ENCODE measurements around the gene LRIG3. TPM values are rescaled to one million over a fixed set of nuclear protein-coding genes. Genes with fewer than 3 reads are reported as not detected.

The LRIG3 gene
- polyA plus RNA-seq, 3 donors = not detected

DNA sequence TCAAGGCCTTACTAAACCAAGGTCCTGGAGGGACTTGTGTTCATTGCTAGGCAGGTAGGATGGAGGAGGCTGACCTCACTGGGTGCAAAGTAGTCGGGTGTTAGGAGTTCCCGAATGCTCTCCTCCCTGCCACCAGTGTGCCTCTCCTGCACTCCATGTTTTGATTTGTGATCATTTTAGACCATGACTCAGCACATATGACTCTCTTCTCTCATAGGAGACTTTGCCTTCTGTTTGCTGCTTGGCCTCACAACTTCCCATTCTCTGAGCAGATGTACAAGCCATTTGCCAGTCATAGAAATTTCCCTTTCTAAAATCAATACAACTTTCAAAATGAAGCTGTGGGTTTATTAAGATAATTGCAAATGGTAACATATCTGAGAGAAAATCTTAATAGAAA, 46.6 kb upstream of the LRIG3 start:
- H3K4me1 Mint-ChIP-seq = no peaks in the 10 kb centered on the region
- Histone ChIP-seq H4K20me1 (ENCODE audit: insufficient read depth, low read length) (no peaks in the 10 kb centered on the region), H3K9ac (ENCODE audit: insufficient read depth, low read length, poor library complexity, severe bottlenecking) (no peak overlapping the region), H3K27me3 (ENCODE audit: control insufficient read depth in 2 of 2, insufficient read depth in 2 of 2, low read length in 2 of 2) (no peaks in the 10 kb centered on the region), H3K79me2 (ENCODE audit: insufficient read depth, low read length) (no peaks in the 10 kb centered on the region), H3K9me3 (replicated peaks in 1 of 2; ENCODE audit: control insufficient read depth in 1 of 2, insufficient read depth in 1 of 2, low read length in 2 of 2) (peaks cover 0 to 10% of the 10 kb centered on the region in 2 donors), H3K4me2 (replicated peaks; ENCODE audit: extremely low read depth, low read length, poor library complexity, severe bottlenecking) (no peak overlapping the region), H3K4me1 (ENCODE audit: control insufficient read depth in 1 of 2, insufficient read depth in 2 of 2, low read length in 2 of 2) (no peaks in the 10 kb centered on the region), H2AFZ (ENCODE audit: insufficient read depth, low read depth, low read length, poor library complexity, severe bottlenecking) (no peak overlapping the region), H3K36me3 (replicated peaks in 1 of 2; ENCODE audit: control insufficient read depth in 1 of 2, insufficient read depth in 2 of 2, low read length in 2 of 2) (no peaks in the 10 kb centered on the region), H3K4me3 (replicated peaks in 1 of 3; ENCODE audit: low read depth in 2 of 3, low read length in 3 of 3) (no peak overlapping the region), H3K27ac (ENCODE audit: low read depth in 1 of 2, low read length in 2 of 2) (no peak overlapping the region)
- no peaks in the 10 kb centered on the region for H3K27me3 Mint-ChIP-seq (ENCODE audit: low read depth in 3 of 3)
- H3K4me3 Mint-ChIP-seq = no peak overlapping the region
- TF ChIP-seq, protein P1, sequence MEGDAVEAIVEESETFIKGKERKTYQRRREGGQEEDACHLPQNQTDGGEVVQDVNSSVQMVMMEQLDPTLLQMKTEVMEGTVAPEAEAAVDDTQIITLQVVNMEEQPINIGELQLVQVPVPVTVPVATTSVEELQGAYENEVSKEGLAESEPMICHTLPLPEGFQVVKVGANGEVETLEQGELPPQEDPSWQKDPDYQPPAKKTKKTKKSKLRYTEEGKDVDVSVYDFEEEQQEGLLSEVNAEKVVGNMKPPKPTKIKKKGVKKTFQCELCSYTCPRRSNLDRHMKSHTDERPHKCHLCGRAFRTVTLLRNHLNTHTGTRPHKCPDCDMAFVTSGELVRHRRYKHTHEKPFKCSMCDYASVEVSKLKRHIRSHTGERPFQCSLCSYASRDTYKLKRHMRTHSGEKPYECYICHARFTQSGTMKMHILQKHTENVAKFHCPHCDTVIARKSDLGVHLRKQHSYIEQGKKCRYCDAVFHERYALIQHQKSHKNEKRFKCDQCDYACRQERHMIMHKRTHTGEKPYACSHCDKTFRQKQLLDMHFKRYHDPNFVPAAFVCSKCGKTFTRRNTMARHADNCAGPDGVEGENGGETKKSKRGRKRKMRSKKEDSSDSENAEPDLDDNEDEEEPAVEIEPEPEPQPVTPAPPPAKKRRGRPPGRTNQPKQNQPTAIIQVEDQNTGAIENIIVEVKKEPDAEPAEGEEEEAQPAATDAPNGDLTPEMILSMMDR (IDR thresholded peaks at IDR 0.05) = no peak
- no peak for DNase-seq
- WGBS (ENCODE audit: insufficient coverage) = 89% methylated on average over 2 of the region's 2 CpGs
- intact Hi-C loops (cut with micrococcal nuclease) = no loop called here
- no peaks in the 10 kb centered on the region for H3K36me3 Mint-ChIP-seq
- H3K9me3 Mint-ChIP-seq = peaks cover 0 to 16% (median 4%) of the 10 kb centered on the region in 7 donors
- no peak overlapping the region for H3K27ac Mint-ChIP-seq

DNA sequence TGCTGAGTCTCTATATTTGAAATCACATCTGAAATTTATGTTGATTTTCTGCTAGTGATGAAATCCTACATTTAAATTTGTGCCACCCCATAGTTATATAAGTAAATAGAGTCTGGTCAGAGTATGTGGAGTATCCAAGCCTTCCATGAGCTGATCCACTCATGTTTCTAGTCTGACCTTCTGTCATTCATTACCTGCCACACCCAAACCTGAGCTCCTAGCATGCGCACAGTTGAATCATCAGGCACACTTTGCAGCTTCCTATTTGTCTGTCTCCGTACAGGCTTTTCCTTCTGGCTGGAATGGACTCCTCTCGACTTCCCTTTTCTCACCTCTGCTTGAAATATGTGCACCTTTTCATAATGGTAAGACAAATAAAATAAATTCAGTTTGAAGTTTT, 45.3 kb upstream of the LRIG3 start:
- 100% methylated on average over 1 of the region's 3 CpGs for WGBS (ENCODE audit: insufficient coverage)
- H3K36me3 Mint-ChIP-seq = no peaks in the 10 kb centered on the region
- H3K79me2 ChIP-seq (ENCODE audit: insufficient read depth, low read length) = no peaks in the 10 kb centered on the region
- DNase-seq = no peak
- H3K36me3 ChIP-seq (replicated peaks in 1 of 2; ENCODE audit: control insufficient read depth in 1 of 2, insufficient read depth in 2 of 2, low read length in 2 of 2) = no peaks in the 10 kb centered on the region
- no peak overlapping the region for H3K27ac ChIP-seq (ENCODE audit: low read depth in 1 of 2, low read length in 2 of 2)
- H3K27ac Mint-ChIP-seq = no peak overlapping the region
- intact Hi-C loops (cut with micrococcal nuclease) = no loop called here
- TF ChIP-seq, protein P1 (IDR thresholded peaks at IDR 0.05) = no peak
- H3K27me3 ChIP-seq (ENCODE audit: control insufficient read depth in 2 of 2, insufficient read depth in 2 of 2, low read length in 2 of 2) = no peaks in the 10 kb centered on the region
- no peaks in the 10 kb centered on the region for H4K20me1 ChIP-seq (ENCODE audit: insufficient read depth, low read length)
- H3K4me2 ChIP-seq (replicated peaks; ENCODE audit: extremely low read depth, low read length, poor library complexity, severe bottlenecking) = no peak overlapping the region
- no peaks in the 10 kb centered on the region for H3K27me3 Mint-ChIP-seq (ENCODE audit: low read depth in 3 of 3)
- no peaks in the 10 kb centered on the region for H3K4me1 Mint-ChIP-seq
- no peak overlapping the region for H3K9ac ChIP-seq (ENCODE audit: insufficient read depth, low read length, poor library complexity, severe bottlenecking)
- peaks cover 0 to 10% of the 10 kb centered on the region in 2 donors for H3K9me3 ChIP-seq (replicated peaks in 1 of 2; ENCODE audit: control insufficient read depth in 1 of 2, insufficient read depth in 1 of 2, low read length in 2 of 2)
- H3K4me3 Mint-ChIP-seq = no peak overlapping the region
- H3K4me1 ChIP-seq (ENCODE audit: control insufficient read depth in 1 of 2, insufficient read depth in 2 of 2, low read length in 2 of 2) = no peaks in the 10 kb centered on the region
- H2AFZ ChIP-seq (ENCODE audit: insufficient read depth, low read depth, low read length, poor library complexity, severe bottlenecking) = no peak overlapping the region
- peaks cover 0 to 18% (median 4%) of the 10 kb centered on the region in 7 donors for H3K9me3 Mint-ChIP-seq
- H3K4me3 ChIP-seq (replicated peaks in 1 of 3; ENCODE audit: low read depth in 2 of 3, low read length in 3 of 3) = no peak overlapping the region
